ENCODE measurements around the gene CILP2.

CILP2 gene

GRCh38 chr19:19595171-19595701 is 57.2 kb downstream of the CILP2 start:
- no peak overlapping the region for H3K27ac ChIP-seq
- H4K20me1 ChIP-seq: no peaks in the 10 kb centered on the region
- no peak overlapping the region for H3K4me2 ChIP-seq
- H3K9me3 ChIP-seq: no peaks in the 10 kb centered on the region
- H3K4me3 ChIP-seq: no peak overlapping the region
- H3K36me3 ChIP-seq: peaks cover 17% of the 10 kb centered on the region; the same call in 1 of the 2 replicates
- H3K27me3 ChIP-seq: no peaks in the 10 kb centered on the region
- peaks cover 59% of the 10 kb centered on the region for H3K4me1 ChIP-seq
- no peak for TF ChIP-seq Cebpa-rat (IDR thresholded peaks at IDR 0.05)
- no peak overlapping the region for H3K9ac ChIP-seq
